ENCODE results near the gene ITGA2. TPM values are rescaled to one million over a fixed set of nuclear protein-coding genes. Genes with fewer than 3 reads are reported as not detected.

Gene ITGA2
- 9.8 TPM for polyA plus RNA-seq (2012; ENCODE audit: insufficient read length, low read depth)

DNA sequence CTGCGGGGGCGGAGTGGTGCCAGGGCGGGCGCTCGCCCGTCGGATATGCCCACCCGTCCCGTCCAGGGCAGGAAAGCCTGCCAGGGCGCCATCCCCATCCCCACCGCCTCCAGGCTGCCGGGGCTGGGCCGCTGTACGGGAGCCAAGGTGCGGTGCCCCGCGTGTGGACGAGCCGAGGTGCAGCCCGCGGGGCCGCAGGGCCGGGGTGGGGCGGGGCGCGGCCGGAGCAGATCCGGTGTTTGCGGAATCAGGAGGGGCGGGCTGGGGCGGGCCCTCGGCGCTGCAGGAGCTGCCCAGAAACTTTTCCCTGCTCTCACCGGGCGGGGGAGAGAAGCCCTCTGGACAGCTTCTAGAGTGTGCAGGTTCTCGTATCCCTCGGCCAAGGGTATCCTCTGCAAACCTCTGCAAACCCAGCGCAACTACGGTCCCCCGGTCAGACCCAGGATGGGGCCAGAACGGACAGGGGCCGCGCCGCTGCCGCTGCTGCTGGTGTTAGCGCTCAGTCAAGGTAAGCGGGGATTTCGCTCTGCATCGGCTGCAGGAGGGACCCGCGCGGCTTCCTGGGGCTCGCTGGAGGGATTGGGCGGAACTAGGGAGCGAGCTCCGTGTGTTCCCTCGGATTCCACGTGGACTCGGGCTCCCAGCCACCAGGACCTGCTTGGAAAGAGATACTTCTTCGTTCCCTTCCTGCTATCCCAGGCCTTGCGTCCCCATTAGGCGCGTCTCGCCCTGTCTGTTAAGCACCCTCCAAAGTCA, at the start of gene ITGA2:
TSS of gene ITGA2 (plus strand) at position 328 of the 756 bp plus-strand sequence. CDS start at position 445, 117 bp downstream.
- no peak; the same call in 1 of the 2 replicates for TF ChIP-seq SIN3A (IDR thresholded peaks at IDR 0.05; ENCODE audit: borderline replicate concordance, insufficient read depth, low read length)
- TF ChIP-seq TAF1 (IDR thresholded peaks at IDR 0.05; ENCODE audit: borderline replicate concordance, insufficient read depth, low read length), result 0 out of 2 replicates have a peak, but pooled peaks have one; percentile 41
- peak; percentile 43 for TF ChIP-seq FOXP2 (optimal IDR thresholded peaks at IDR 0.05; ENCODE audit: borderline replicate concordance, extremely low read depth, extremely low read length, insufficient read depth)
- peak; percentile 55 for TF ChIP-seq POLR2AphosphoS5 (IDR thresholded peaks at IDR 0.05; ENCODE audit: low read depth, low read length)

DNA sequence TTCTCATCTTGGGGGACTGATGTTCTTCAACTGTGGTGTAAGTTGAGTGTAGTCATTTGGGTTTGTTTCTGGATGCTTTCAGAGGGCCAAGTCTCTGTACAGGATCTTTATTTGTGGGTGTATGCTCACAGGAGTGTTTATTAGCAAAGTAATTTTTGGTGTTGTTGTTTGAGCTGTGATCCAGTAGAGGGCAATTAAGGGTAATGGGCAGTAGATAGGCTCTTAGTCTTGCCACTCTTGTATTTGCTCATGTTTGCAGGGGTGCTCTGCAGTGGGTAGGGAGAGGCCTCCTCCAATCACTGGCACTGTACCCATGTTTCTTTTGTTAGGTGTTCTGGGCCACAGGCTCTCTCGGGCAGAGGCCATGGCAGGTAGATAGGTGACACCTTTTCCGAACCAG, 45.9 kb upstream of the ITGA2 start:
- no peak for TF ChIP-seq POLR2AphosphoS5 (IDR thresholded peaks at IDR 0.05; ENCODE audit: low read depth, low read length)
- TF ChIP-seq, protein P1, sequence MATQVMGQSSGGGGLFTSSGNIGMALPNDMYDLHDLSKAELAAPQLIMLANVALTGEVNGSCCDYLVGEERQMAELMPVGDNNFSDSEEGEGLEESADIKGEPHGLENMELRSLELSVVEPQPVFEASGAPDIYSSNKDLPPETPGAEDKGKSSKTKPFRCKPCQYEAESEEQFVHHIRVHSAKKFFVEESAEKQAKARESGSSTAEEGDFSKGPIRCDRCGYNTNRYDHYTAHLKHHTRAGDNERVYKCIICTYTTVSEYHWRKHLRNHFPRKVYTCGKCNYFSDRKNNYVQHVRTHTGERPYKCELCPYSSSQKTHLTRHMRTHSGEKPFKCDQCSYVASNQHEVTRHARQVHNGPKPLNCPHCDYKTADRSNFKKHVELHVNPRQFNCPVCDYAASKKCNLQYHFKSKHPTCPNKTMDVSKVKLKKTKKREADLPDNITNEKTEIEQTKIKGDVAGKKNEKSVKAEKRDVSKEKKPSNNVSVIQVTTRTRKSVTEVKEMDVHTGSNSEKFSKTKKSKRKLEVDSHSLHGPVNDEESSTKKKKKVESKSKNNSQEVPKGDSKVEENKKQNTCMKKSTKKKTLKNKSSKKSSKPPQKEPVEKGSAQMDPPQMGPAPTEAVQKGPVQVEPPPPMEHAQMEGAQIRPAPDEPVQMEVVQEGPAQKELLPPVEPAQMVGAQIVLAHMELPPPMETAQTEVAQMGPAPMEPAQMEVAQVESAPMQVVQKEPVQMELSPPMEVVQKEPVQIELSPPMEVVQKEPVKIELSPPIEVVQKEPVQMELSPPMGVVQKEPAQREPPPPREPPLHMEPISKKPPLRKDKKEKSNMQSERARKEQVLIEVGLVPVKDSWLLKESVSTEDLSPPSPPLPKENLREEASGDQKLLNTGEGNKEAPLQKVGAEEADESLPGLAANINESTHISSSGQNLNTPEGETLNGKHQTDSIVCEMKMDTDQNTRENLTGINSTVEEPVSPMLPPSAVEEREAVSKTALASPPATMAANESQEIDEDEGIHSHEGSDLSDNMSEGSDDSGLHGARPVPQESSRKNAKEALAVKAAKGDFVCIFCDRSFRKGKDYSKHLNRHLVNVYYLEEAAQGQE (IDR thresholded peaks at IDR 0.05; ENCODE audit: insufficient read depth in 1 of 2, low read depth in 2 of 2, low read length in 2 of 2), result no peak
- TF ChIP-seq TAF1 (IDR thresholded peaks at IDR 0.05; ENCODE audit: borderline replicate concordance, insufficient read depth, low read length), result no peak
- no peak for TF ChIP-seq FOXP2 (optimal IDR thresholded peaks at IDR 0.05; ENCODE audit: borderline replicate concordance, extremely low read depth, extremely low read length, insufficient read depth)
- no peak for TF ChIP-seq SIN3A (IDR thresholded peaks at IDR 0.05; ENCODE audit: borderline replicate concordance, insufficient read depth, low read length)

DNA sequence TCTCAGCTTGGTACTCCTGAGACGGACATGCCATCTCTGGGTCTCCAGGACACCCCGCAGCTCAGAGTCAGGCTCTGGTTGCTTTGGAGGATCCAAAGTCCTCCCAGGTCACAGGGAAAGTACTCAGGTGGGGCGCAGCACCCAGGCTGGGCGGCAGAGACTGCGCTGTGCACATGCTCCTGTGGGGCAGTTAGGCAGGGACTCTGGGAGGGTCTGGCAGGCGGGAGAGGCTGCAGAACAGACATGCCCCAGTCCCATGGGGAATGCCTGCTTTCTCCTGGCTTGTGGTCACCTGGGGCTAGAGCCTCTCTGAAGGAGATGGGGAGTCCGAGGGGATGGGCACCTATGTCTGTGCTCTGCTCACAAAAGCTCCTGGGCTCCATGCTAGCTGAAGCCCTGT, 45.3 kb upstream of the ITGA2 start:
- TF ChIP-seq FOXP2 (optimal IDR thresholded peaks at IDR 0.05; ENCODE audit: borderline replicate concordance, extremely low read depth, extremely low read length, insufficient read depth), result no peak
- TF ChIP-seq, protein P1 (IDR thresholded peaks at IDR 0.05; ENCODE audit: insufficient read depth in 1 of 2, low read depth in 2 of 2, low read length in 2 of 2), result no peak
- no peak for TF ChIP-seq SIN3A (IDR thresholded peaks at IDR 0.05; ENCODE audit: borderline replicate concordance, insufficient read depth, low read length)
- TF ChIP-seq POLR2AphosphoS5 (IDR thresholded peaks at IDR 0.05; ENCODE audit: low read depth, low read length), result no peak
- no peak for TF ChIP-seq TAF1 (IDR thresholded peaks at IDR 0.05; ENCODE audit: borderline replicate concordance, insufficient read depth, low read length)

DNA sequence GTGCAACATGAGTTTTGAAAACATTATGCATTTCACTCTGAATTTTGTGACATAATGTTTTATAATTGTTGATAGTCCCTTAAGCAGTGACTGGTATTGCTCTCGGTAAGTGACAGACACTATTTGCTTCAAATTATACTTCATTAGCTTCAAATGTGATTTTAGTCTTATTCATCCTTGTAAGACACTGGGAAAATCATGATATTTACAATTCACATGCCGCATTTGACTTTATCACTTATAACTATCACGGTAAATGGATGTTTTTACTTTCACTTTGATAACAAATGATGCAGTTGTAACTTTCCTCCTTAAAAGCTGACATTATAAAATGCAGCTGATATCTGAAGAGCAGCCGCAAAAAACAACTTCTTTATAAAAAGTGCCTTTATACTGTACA, 44.1 kb upstream of the ITGA2 start:
- TF ChIP-seq TAF1 (IDR thresholded peaks at IDR 0.05; ENCODE audit: borderline replicate concordance, insufficient read depth, low read length) (no peak), POLR2AphosphoS5 (IDR thresholded peaks at IDR 0.05; ENCODE audit: low read depth, low read length) (no peak), FOXP2 (optimal IDR thresholded peaks at IDR 0.05; ENCODE audit: borderline replicate concordance, extremely low read depth, extremely low read length, insufficient read depth) (no peak), SIN3A (IDR thresholded peaks at IDR 0.05; ENCODE audit: borderline replicate concordance, insufficient read depth, low read length) (no peak)
- TF ChIP-seq, protein P1 (IDR thresholded peaks at IDR 0.05; ENCODE audit: insufficient read depth in 1 of 2, low read depth in 2 of 2, low read length in 2 of 2), result no peak

DNA sequence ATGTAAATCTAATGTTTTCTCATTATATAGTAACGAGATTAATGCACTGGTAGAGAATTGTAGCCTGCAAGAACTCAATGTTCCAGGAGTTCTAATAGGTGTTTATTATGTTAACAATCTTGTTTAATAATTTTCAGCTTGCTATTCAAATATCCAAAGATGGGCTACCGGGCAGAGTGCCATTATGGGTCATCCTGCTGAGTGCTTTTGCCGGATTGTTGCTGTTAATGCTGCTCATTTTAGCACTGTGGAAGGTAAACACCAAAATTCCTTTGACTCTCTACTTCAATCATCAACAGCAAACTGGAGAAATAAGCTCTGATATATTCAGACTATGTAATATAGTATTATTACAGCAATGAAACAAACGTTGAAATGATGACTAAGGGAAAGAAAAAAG, 41.9 kb upstream of the ITGA2 start:
- no peak for TF ChIP-seq TAF1 (IDR thresholded peaks at IDR 0.05; ENCODE audit: borderline replicate concordance, insufficient read depth, low read length)

DNA sequence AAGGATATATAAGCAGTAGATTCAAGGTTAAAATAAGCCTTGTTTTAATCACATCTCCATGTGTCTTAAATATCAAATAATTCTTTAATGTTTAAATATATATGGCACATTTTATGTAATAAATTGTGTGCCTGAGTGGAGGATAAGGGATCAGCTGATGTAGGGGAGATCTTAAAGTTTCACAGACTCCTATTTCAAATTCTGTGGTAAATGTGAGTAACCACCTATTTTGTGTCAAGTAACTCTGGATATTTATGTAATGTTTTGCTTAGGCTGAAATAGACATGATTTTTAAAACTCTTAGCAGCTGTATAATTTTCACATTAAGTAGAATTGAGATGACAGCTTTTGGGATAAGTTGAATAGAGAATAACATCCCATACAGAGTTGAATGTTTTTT, 41.3 kb upstream of the ITGA2 start:
- TF ChIP-seq FOXP2 (optimal IDR thresholded peaks at IDR 0.05; ENCODE audit: borderline replicate concordance, extremely low read depth, extremely low read length, insufficient read depth) (no peak), TAF1 (IDR thresholded peaks at IDR 0.05; ENCODE audit: borderline replicate concordance, insufficient read depth, low read length) (no peak)

All from PFSK-1 (cell line).